Panc1 (cell line): Measurements from ENCODE around the gene USH2A. TPM values are rescaled to one million over a fixed set of nuclear protein-coding genes. Genes with fewer than 3 reads are reported as not detected.

Source experiments
- ATAC-seq: fragments of 200-7000 bp; cut with Tn5 transposase; 2 replicates; pipeline ENCODE4 v1.9.1; 2020; ENCODE audit warnings: mild to moderate bottlenecking, moderate library complexity
- BruUV-seq: library from RNA; stranded (reverse); fragments of 400-500 nt; replicated peaks from 2 replicates; lab custom pipeline; 2021; lab: Mats Ljungman, UMichigan
- CTCF ChIA-PET: fragments of 300-600 bp; sonication (Branson Sonifier 250); formaldehyde crosslinking; loops from one replicate; lab custom pipeline; 2022; ENCODE audit warnings: antibody characterized with exemption; lab: Charles Lee
- POLR2A ChIA-PET: fragments of 300-600 bp; sonication (Branson Sonifier 250); formaldehyde crosslinking; loops from one replicate; lab custom pipeline; 2022; ENCODE audit warnings: antibody characterized with exemption; lab: Charles Lee
- DNase-seq: peaks from one replicate; pipeline ENCODE4 v3.0.0-alpha.2; 2010; ENCODE audit warnings: low read depth, low spot score
- H3K27ac ChIP-seq: 2 replicates; pipeline ENCODE4 v1.5.1; 2011; ENCODE audit warnings: mild to moderate bottlenecking, low read length, inconsistent platforms
- H3K27me3 ChIP-seq: fragments of 200-500 bp; sonication (Bioruptor generic); 2 replicates; pipeline ENCODE4 v1.6.0; 2014; ENCODE audit warnings: low read length, inconsistent platforms; ENCODE audit not compliant: control insufficient read depth, insufficient read depth
- H3K36me3 ChIP-seq: fragments of 200-500 bp; sonication (Bioruptor generic); 2 replicates; pipeline ENCODE4 v1.5.1; 2014; ENCODE audit warnings: inconsistent platforms, mild to moderate bottlenecking, low read length, moderate library complexity; ENCODE audit not compliant: control insufficient read depth, insufficient read depth
- H3K4me1 ChIP-seq: 2 replicates; pipeline ENCODE4 v1.5.1; 2011; ENCODE audit warnings: inconsistent platforms, mild to moderate bottlenecking, low read length, moderate library complexity; ENCODE audit not compliant: control insufficient read depth, insufficient read depth
- H3K4me3 ChIP-seq, 2 experiments: 2 replicates each; pipeline ENCODE4 v1.5.1; 2011 to 2012; ENCODE audit warnings: low read depth in 2 of 2, low read length in 2 of 2, mild to moderate bottlenecking in 2 of 2, inconsistent platforms in 1 of 2, moderate library complexity in 1 of 2
- H3K9me3 ChIP-seq: fragments of 200-500 bp; sonication (Bioruptor generic); 2 replicates; pipeline ENCODE4 v1.5.1; 2014; ENCODE audit warnings: low read depth, mild to moderate bottlenecking, inconsistent platforms, low read length, moderate library complexity; ENCODE audit not compliant: control insufficient read depth, insufficient read depth
- POLR2AphosphoS5 ChIP-seq: IDR thresholded peaks from 2 replicates; pipeline ENCODE4 v1.6.1; 2012; ENCODE audit warnings: mild to moderate bottlenecking, low read depth, low read length, moderate library complexity
- SIN3A ChIP-seq: IDR thresholded peaks from 2 replicates; pipeline ENCODE4 v1.6.1; 2012; ENCODE audit warnings: low read depth, mild to moderate bottlenecking, low read length, moderate library complexity, borderline replicate concordance; ENCODE audit not compliant: insufficient read depth
- TCF7L2 ChIP-seq: IDR thresholded peaks from 2 replicates; pipeline ENCODE4 v1.6.1; 2011; ENCODE audit warnings: mild to moderate bottlenecking, low read depth, low read length, inconsistent platforms
- in situ Hi-C: cut with HindIII; loops from 2 replicates; pipeline ENCODE4 v1.10.0; 2016; ENCODE audit warnings: low sequenced_read_pairs, low pct_unique_long_range_greater_than_20kb
- intact Hi-C: fragments of 100-400 bp; cut with micrococcal nuclease; formaldehyde crosslinking; loops from one replicate; pipeline ENCODE4 v1.10.0; 2022; ENCODE audit not compliant: unreplicated experiment
- total RNA-seq: library from RNA; stranded (reverse); gene quantifications from one replicate; pipeline ENCODE4 v1.2.1, GENCODE V29; 2021; ENCODE audit not compliant: unreplicated experiment
- TF ChIP-seq, protein P1 (sequence below), 2 experiments: IDR thresholded peaks; 2 replicates each; pipeline ENCODE4 v1.6.1; 2011 to 2012; ENCODE audit warnings: low read depth in 2 of 2, control low read depth in 1 of 2, low read length in 1 of 2, mild to moderate bottlenecking in 1 of 2, moderate library complexity in 1 of 2; ENCODE audit not compliant: insufficient read depth in 1 of 2
- TF ChIP-seq, protein P2 (sequence below): fragments of 450-650 bp; IDR thresholded peaks from 2 replicates; pipeline ENCODE4 v1.5.1; 2017; ENCODE audit warnings: mild to moderate bottlenecking

The USH2A gene
- total RNA-seq, 1 experiment from 2014 or later: not detected

DNA sequence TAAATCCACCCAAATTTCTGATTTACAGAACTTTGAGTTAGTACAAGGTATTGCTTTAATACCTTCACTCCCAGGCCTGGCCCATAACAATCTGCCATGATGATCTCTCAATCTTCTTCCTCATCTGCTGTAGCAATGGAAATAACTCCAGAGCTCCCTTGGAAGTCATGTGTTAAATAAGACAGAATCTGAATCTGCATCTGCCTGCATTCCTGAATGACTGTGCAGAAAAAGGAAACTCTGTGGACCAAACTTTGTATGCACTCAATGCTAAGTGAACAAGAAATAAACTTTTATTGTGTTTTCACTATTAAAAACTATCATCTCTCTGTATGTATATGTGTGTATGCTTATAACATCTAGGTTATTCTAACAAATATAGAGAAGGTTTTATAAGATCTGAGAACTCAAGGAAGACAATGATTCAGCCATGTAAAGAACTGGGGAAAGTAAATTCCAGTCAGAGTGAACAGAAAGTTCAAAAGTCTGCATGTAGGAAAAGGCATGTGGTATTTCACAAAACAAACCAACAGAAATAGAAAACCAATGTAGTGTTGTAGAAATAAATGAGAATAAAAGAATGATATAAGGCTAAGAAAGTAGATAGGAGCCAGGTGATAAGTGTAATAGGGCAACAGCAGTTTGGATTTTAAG is 390.2 kb downstream of the USH2A start:
- H3K4me3 ChIP-seq: no peak overlapping the region
- intact Hi-C loops (no loop called here), in situ Hi-C loops (no loop called here)
- ChIA-PET POLR2A (no interaction called here), CTCF (no interaction called here)
- ATAC-seq (no peak), DNase-seq (no peak)
- H3K4me1 ChIP-seq: no peaks in the 10 kb centered on the region
- BruUV-seq: no TSS peak
- H3K27me3 ChIP-seq: no peaks in the 10 kb centered on the region
- no peak for TF ChIP-seq TCF7L2
- H3K27ac ChIP-seq: no peak overlapping the region
- no peaks in the 10 kb centered on the region for H3K36me3 ChIP-seq
- H3K9me3 ChIP-seq: no peaks in the 10 kb centered on the region

DNA sequence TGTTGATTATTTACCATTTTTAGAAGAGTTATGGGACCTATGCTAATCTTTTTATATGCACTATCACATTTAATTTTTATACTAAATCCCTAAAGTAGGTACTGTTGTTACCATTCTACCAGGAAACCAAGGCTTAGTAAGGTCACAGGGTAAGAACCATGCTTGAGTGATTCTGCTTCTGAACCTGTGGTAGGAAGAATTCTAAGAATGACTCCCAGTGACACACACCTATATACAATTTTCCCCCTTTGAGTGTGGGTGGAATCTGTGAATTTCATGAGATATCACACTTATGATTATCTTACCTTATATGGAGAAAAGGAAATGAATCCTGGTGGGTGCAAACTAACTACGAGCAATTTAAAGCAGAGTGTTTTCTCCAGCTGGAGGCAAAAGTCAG is 391.0 kb downstream of the USH2A start:
- BruUV-seq: no TSS peak
- no peaks in the 10 kb centered on the region for H3K4me1 ChIP-seq
- no peak for DNase-seq
- no peaks in the 10 kb centered on the region for H3K36me3 ChIP-seq
- ChIA-PET CTCF (no interaction called here), POLR2A (no interaction called here)
- TF ChIP-seq SIN3A (no peak), TCF7L2 (no peak), POLR2AphosphoS5 (no peak)
- TF ChIP-seq, protein P1, sequence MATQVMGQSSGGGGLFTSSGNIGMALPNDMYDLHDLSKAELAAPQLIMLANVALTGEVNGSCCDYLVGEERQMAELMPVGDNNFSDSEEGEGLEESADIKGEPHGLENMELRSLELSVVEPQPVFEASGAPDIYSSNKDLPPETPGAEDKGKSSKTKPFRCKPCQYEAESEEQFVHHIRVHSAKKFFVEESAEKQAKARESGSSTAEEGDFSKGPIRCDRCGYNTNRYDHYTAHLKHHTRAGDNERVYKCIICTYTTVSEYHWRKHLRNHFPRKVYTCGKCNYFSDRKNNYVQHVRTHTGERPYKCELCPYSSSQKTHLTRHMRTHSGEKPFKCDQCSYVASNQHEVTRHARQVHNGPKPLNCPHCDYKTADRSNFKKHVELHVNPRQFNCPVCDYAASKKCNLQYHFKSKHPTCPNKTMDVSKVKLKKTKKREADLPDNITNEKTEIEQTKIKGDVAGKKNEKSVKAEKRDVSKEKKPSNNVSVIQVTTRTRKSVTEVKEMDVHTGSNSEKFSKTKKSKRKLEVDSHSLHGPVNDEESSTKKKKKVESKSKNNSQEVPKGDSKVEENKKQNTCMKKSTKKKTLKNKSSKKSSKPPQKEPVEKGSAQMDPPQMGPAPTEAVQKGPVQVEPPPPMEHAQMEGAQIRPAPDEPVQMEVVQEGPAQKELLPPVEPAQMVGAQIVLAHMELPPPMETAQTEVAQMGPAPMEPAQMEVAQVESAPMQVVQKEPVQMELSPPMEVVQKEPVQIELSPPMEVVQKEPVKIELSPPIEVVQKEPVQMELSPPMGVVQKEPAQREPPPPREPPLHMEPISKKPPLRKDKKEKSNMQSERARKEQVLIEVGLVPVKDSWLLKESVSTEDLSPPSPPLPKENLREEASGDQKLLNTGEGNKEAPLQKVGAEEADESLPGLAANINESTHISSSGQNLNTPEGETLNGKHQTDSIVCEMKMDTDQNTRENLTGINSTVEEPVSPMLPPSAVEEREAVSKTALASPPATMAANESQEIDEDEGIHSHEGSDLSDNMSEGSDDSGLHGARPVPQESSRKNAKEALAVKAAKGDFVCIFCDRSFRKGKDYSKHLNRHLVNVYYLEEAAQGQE (IDR thresholded peaks at IDR 0.05; ENCODE audit: insufficient read depth in 1 of 2, low read depth in 2 of 2, low read length in 1 of 2): no peak
- TF ChIP-seq, protein P2, sequence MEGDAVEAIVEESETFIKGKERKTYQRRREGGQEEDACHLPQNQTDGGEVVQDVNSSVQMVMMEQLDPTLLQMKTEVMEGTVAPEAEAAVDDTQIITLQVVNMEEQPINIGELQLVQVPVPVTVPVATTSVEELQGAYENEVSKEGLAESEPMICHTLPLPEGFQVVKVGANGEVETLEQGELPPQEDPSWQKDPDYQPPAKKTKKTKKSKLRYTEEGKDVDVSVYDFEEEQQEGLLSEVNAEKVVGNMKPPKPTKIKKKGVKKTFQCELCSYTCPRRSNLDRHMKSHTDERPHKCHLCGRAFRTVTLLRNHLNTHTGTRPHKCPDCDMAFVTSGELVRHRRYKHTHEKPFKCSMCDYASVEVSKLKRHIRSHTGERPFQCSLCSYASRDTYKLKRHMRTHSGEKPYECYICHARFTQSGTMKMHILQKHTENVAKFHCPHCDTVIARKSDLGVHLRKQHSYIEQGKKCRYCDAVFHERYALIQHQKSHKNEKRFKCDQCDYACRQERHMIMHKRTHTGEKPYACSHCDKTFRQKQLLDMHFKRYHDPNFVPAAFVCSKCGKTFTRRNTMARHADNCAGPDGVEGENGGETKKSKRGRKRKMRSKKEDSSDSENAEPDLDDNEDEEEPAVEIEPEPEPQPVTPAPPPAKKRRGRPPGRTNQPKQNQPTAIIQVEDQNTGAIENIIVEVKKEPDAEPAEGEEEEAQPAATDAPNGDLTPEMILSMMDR: no peak
- H3K27me3 ChIP-seq: no peaks in the 10 kb centered on the region
- in situ Hi-C loops (no loop called here), intact Hi-C loops (no loop called here)
- no peak for ATAC-seq
- H3K27ac ChIP-seq: no peak overlapping the region
- H3K9me3 ChIP-seq: no peaks in the 10 kb centered on the region
- no peak overlapping the region for H3K4me3 ChIP-seq

DNA sequence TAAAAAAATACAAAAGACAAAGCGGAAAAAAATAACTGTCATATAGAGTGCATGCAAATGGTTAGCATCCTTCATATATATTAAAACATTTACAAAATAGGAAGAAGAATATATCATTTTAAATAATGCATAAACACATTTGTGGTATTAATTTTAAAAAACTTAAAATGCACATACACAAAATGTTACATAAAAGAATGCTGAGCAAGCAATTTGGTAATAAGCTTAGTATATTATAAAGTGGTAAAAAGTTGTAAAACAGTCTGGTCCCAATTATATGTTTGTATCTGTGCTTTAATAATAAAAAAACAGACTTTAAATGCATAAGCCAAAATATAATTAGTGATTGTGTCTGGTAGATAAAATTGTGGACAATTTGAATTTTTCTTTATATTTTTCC is 394.6 kb downstream of the USH2A start:
- no TSS peak for BruUV-seq
- TF ChIP-seq POLR2AphosphoS5: no peak
- no peak for TF ChIP-seq TCF7L2
- TF ChIP-seq, protein P1 (IDR thresholded peaks at IDR 0.05; ENCODE audit: insufficient read depth in 1 of 2, low read depth in 2 of 2, low read length in 1 of 2): no peak
- TF ChIP-seq, protein P2: no peak
- no peak for TF ChIP-seq SIN3A
- H3K36me3 ChIP-seq: no peaks in the 10 kb centered on the region
- ATAC-seq (no peak), DNase-seq (no peak)
- no peaks in the 10 kb centered on the region for H3K27me3 ChIP-seq
- no peaks in the 10 kb centered on the region for H3K4me1 ChIP-seq
- no peak overlapping the region for H3K27ac ChIP-seq
- ChIA-PET CTCF (no interaction called here), POLR2A (no interaction called here)
- H3K4me3 ChIP-seq: no peak overlapping the region
- H3K9me3 ChIP-seq: no peaks in the 10 kb centered on the region
- intact Hi-C loops (no loop called here), in situ Hi-C loops (no loop called here)
